HCT116 (cell line): ENCODE measurements around the gene ZC3H12A. TPM values are rescaled to one million over a fixed set of nuclear protein-coding genes. Genes with fewer than 3 reads are reported as not detected.

ENCODE experiments used
- ATAC-seq: fragments of 200-7000 bp; cut with Tn5 transposase; 2 replicates; pipeline ENCODE4 v1.9.1; 2020; ENCODE audit warnings: mild to moderate bottlenecking, moderate library complexity
- BruUV-seq: library from RNA; stranded (reverse); fragments of 400-500 nt; replicated peaks from 2 replicates; lab custom pipeline; 2021; lab: Mats Ljungman, UMichigan
- CTCF ChIA-PET: fragments of 300-600 bp; sonication (Branson Sonifier 250); formaldehyde crosslinking; loops from one replicate; lab custom pipeline; 2021; ENCODE audit warnings: antibody characterized with exemption; lab: Charles Lee
- POLR2A ChIA-PET: fragments of 300-600, 350-600 bp; sonication (Branson Sonifier 250); formaldehyde crosslinking; loops from one replicate; lab custom pipeline; 2021; ENCODE audit warnings: antibody characterized with exemption; lab: Charles Lee
- RAD21 ChIA-PET, 2 experiments: fragments of 300-600 bp; sonication (Branson Sonifier 250); formaldehyde crosslinking; loops; one replicate each; lab custom pipeline; 2023; ENCODE audit warnings: low total read pairs in 2 of 2; ENCODE audit not compliant: uncharacterized antibody in 2 of 2, unreplicated experiment in 2 of 2, low non-redundant PET in 1 of 2; lab: Charles Lee
- DNase-seq: peaks from one replicate; pipeline ENCODE4 v3.0.0-alpha.2; 2010; ENCODE audit warnings: low read depth, low spot score
- H2AFZ ChIP-seq: fragments of 200-600 bp; shearing (Covaris generic), sonication (generic); 2 replicates; pipeline ENCODE4 v1.6.1; 2017; ENCODE audit warnings: low read depth, mixed run types, mixed read lengths, antibody characterized with exemption, low read length; ENCODE audit not compliant: poor library complexity, severe bottlenecking
- H3K27ac ChIP-seq: 2 replicates; pipeline ENCODE4 v1.5.1; 2012; ENCODE audit warnings: low read depth, low read length
- H3K27me3 ChIP-seq: fragments of 200-600 bp; sonication (generic); 2 replicates; pipeline ENCODE4 v1.6.1; 2016; ENCODE audit warnings: mixed run types, low read length, mixed read lengths; ENCODE audit not compliant: insufficient read depth
- H3K36me3 ChIP-seq, 2 experiments: fragments of 200-500 bp in 1 of 2; fragments of 200-600 bp in 1 of 2; sonication (Bioruptor generic) in 1 of 2; sonication (generic) in 1 of 2; 2 replicates each; pipeline versions ENCODE4 v1.5.1 to v1.6.1; 2014 to 2016; ENCODE audit warnings: low read length in 2 of 2, inconsistent platforms in 1 of 2, mixed read lengths in 1 of 2, mixed run types in 1 of 2; ENCODE audit not compliant: insufficient read depth in 2 of 2, control insufficient read depth in 1 of 2
- H3K4me1 ChIP-seq, 2 experiments: fragments of 200-600 bp in 1 of 2; sonication (generic) in 1 of 2; 2 replicates each; pipeline versions ENCODE4 v1.5.1 to v1.6.1; 2012 to 2017; ENCODE audit warnings: low read length in 2 of 2, inconsistent platforms in 1 of 2, mild to moderate bottlenecking in 1 of 2, mixed read lengths in 1 of 2, mixed run types in 1 of 2, moderate library complexity in 1 of 2; ENCODE audit not compliant: insufficient read depth in 2 of 2, control insufficient read depth in 1 of 2
- H3K4me2 ChIP-seq: fragments of 200-600 bp; sonication (generic); 2 replicates; pipeline ENCODE4 v1.6.1; 2017; ENCODE audit warnings: mixed run types, low read length, mixed read lengths
- H3K4me3 ChIP-seq, 2 experiments: fragments of 200-600 bp in 1 of 2; sonication (generic) in 1 of 2; replicated peaks in 1 of 2; 2 replicates each; pipeline ENCODE4 v1.5.1; 2011 to 2016; ENCODE audit warnings: low read length in 2 of 2, control low read depth in 1 of 2, low read depth in 1 of 2, mild to moderate bottlenecking in 1 of 2, mixed read lengths in 1 of 2, mixed run types in 1 of 2
- H3K79me2 ChIP-seq: fragments of 200-600 bp; sonication (generic); 2 replicates; pipeline ENCODE4 v1.6.1; 2017; ENCODE audit warnings: mild to moderate bottlenecking, mixed run types, low read length, moderate library complexity, mixed read lengths; ENCODE audit not compliant: insufficient read depth
- H3K9ac ChIP-seq: fragments of 200-600 bp; sonication (generic); 2 replicates; pipeline ENCODE4 v1.6.1; 2016; ENCODE audit warnings: low read length, mixed read lengths
- H3K9me2 ChIP-seq: fragments of 200-600 bp; sonication (generic), shearing (Covaris generic); 2 replicates; pipeline ENCODE4 v1.6.1; 2017; ENCODE audit warnings: mixed run types, mild to moderate bottlenecking, moderate library complexity; ENCODE audit not compliant: insufficient read depth
- H3K9me3 ChIP-seq, 2 experiments: fragments of 200-500 bp in 1 of 2; fragments of 200-600 bp in 1 of 2; sonication (Bioruptor generic) in 1 of 2; sonication (generic) in 1 of 2; 2 replicates each; pipeline ENCODE4 v1.6.1; 2014 to 2017; ENCODE audit warnings: low read length in 2 of 2, mixed read lengths in 2 of 2, inconsistent platforms in 1 of 2, low read depth in 1 of 2, mild to moderate bottlenecking in 1 of 2, mixed run types in 1 of 2, moderate library complexity in 1 of 2; ENCODE audit not compliant: control insufficient read depth in 1 of 2, insufficient read depth in 1 of 2
- H4K20me1 ChIP-seq: fragments of 200-600 bp; sonication (generic), shearing (Covaris generic); 2 replicates; pipeline ENCODE4 v1.6.1; 2017; ENCODE audit warnings: mixed run types, mild to moderate bottlenecking, moderate library complexity; ENCODE audit not compliant: insufficient read depth
- ATF3 ChIP-seq: IDR thresholded peaks from 2 replicates; pipeline ENCODE4 v1.6.1; 2012
- CBX3 ChIP-seq: IDR thresholded peaks from 2 replicates; pipeline ENCODE4 v1.6.1; 2012; ENCODE audit warnings: low read depth
- CEBPB ChIP-seq: IDR thresholded peaks from 2 replicates; pipeline ENCODE4 v1.6.1; 2012; ENCODE audit warnings: low read depth
- EGR1 ChIP-seq: IDR thresholded peaks from 2 replicates; pipeline ENCODE4 v1.6.1; 2012; ENCODE audit warnings: low read depth
- ELF1 ChIP-seq: IDR thresholded peaks from 2 replicates; pipeline ENCODE4 v1.6.1; 2012; ENCODE audit warnings: low read depth, borderline replicate concordance
- EZH2 ChIP-seq: fragments of 200-600 bp; sonication (generic); IDR thresholded peaks from 2 replicates; pipeline ENCODE4 v1.6.1; 2017; ENCODE audit warnings: antibody characterized with exemption, mixed run types
- FOSL1 ChIP-seq: IDR thresholded peaks from 2 replicates; pipeline ENCODE4 v1.6.1; 2012; ENCODE audit warnings: low read depth
- JUND ChIP-seq: IDR thresholded peaks from 2 replicates; pipeline ENCODE4 v1.6.1; 2012
- POLR2A ChIP-seq: IDR thresholded peaks from 2 replicates; pipeline ENCODE4 v1.7.0; 2011; ENCODE audit warnings: borderline replicate concordance; ENCODE audit not compliant: insufficient read depth, insufficient read length; ENCODE audit errors: extremely low read depth
- POLR2AphosphoS5 ChIP-seq: IDR thresholded peaks from 2 replicates; pipeline ENCODE4 v1.6.1; 2011; ENCODE audit warnings: mild to moderate bottlenecking, low read depth, low read length, moderate library complexity
- RAD21 ChIP-seq: IDR thresholded peaks from 2 replicates; pipeline ENCODE4 v1.6.1; 2012; ENCODE audit warnings: low read depth, mild to moderate bottlenecking
- REST ChIP-seq: IDR thresholded peaks from 2 replicates; pipeline ENCODE4 v1.6.1; 2012; ENCODE audit warnings: low read depth
- SIN3A ChIP-seq: IDR thresholded peaks from 2 replicates; pipeline ENCODE4 v1.6.1; 2012; ENCODE audit warnings: low read depth
- SP1 ChIP-seq: IDR thresholded peaks from 2 replicates; pipeline ENCODE4 v1.6.1; 2012; ENCODE audit warnings: low read depth
- SRF ChIP-seq: IDR thresholded peaks from 2 replicates; pipeline ENCODE4 v1.6.1; 2012; ENCODE audit warnings: low read depth
- TCF7L2 ChIP-seq: IDR thresholded peaks from 2 replicates; pipeline ENCODE4 v1.7.0; 2011; ENCODE audit warnings: borderline replicate concordance, inconsistent platforms; ENCODE audit not compliant: insufficient read depth, insufficient read length; ENCODE audit errors: extremely low read depth
- YY1 ChIP-seq: IDR thresholded peaks from 2 replicates; pipeline ENCODE4 v1.6.1; 2011; ENCODE audit warnings: low read length, low read depth, moderate library complexity, mild to moderate bottlenecking; ENCODE audit not compliant: insufficient replicate concordance; ENCODE audit errors: extremely low read depth
- ZNF274 ChIP-seq: fragments of 200-500 bp; sonication (Bioruptor generic); IDR thresholded peaks from 2 replicates; pipeline ENCODE4 v1.6.1; 2014; ENCODE audit warnings: mild to moderate bottlenecking, low read depth, low read length, inconsistent platforms
- intact Hi-C: fragments of 100-400 bp; cut with micrococcal nuclease; formaldehyde crosslinking; loops from 2 replicates; pipeline ENCODE4 v1.10.0; 2022
- total RNA-seq: library from RNA; stranded (reverse); gene quantifications from one replicate; pipeline ENCODE4 v1.2.1, GENCODE V29; 2021; ENCODE audit not compliant: unreplicated experiment
- TF ChIP-seq, protein P1 (sequence below): IDR thresholded peaks from 2 replicates; pipeline ENCODE4 v1.6.1; 2012
- TF ChIP-seq, protein P2 (sequence below), 3 experiments: fragments of 200-600 bp in 1 of 3; sonication (generic) in 1 of 3; IDR thresholded peaks in 2 of 3; conservative IDR thresholded peaks in 1 of 3; 2 replicates each; pipeline ENCODE4 v1.5.1; 2012 to 2017; ENCODE audit warnings: low read depth in 2 of 3, low read length in 2 of 3, antibody characterized with exemption in 1 of 3, borderline replicate concordance in 1 of 3, control low read depth in 1 of 3, mild to moderate bottlenecking in 1 of 3, mixed read lengths in 1 of 3, mixed run types in 1 of 3, moderate library complexity in 1 of 3; ENCODE audit not compliant: insufficient read depth in 1 of 3

The ZC3H12A gene
- total RNA-seq, 1 experiment from 2014 or later, result 10.6 TPM

- peak overlapping the region; percentile 72 to 82 for H3K4me3 ChIP-seq
- H3K9me3 ChIP-seq, result no peaks in the 10 kb centered on the region
- peaks cover 12 to 20% of the 10 kb centered on the region in 2 experiments for H3K36me3 ChIP-seq
- ATAC-seq (peak; percentile 33), DNase-seq (no peak)
- H4K20me1 ChIP-seq, result no peaks in the 10 kb centered on the region
- H3K9me2 ChIP-seq, result no peaks in the 10 kb centered on the region
- H3K27ac ChIP-seq, result peak overlapping the region; percentile 31
- BruUV-seq, result TSS peak; percentile 45
- peak overlapping the region; percentile 85 for H3K4me2 ChIP-seq
- H2AFZ ChIP-seq, result no peak overlapping the region
- TF ChIP-seq EGR1 (no peak), SRF (no peak), ATF3 (no peak), ZNF274 (no peak), SP1 (no peak), CEBPB (no peak), YY1 (no peak), JUND (no peak), RAD21 (no peak), EZH2 (no peak), FOSL1 (no peak), SIN3A (no peak), CBX3 (no peak), POLR2A (no peak), ELF1 (no peak), POLR2AphosphoS5 (no peak), TCF7L2 (no peak), REST (no peak)
- TF ChIP-seq, protein P1, sequence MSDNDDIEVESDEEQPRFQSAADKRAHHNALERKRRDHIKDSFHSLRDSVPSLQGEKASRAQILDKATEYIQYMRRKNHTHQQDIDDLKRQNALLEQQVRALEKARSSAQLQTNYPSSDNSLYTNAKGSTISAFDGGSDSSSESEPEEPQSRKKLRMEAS, result no peak
- TF ChIP-seq, protein P2, sequence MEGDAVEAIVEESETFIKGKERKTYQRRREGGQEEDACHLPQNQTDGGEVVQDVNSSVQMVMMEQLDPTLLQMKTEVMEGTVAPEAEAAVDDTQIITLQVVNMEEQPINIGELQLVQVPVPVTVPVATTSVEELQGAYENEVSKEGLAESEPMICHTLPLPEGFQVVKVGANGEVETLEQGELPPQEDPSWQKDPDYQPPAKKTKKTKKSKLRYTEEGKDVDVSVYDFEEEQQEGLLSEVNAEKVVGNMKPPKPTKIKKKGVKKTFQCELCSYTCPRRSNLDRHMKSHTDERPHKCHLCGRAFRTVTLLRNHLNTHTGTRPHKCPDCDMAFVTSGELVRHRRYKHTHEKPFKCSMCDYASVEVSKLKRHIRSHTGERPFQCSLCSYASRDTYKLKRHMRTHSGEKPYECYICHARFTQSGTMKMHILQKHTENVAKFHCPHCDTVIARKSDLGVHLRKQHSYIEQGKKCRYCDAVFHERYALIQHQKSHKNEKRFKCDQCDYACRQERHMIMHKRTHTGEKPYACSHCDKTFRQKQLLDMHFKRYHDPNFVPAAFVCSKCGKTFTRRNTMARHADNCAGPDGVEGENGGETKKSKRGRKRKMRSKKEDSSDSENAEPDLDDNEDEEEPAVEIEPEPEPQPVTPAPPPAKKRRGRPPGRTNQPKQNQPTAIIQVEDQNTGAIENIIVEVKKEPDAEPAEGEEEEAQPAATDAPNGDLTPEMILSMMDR (IDR thresholded peaks at IDR 0.05 in 2 of 3, conservative IDR thresholded peaks at IDR 0.05 in 1 of 3; ENCODE audit: borderline replicate concordance in 1 of 3, insufficient read depth in 1 of 3, low read depth in 2 of 3, low read length in 2 of 3), result no peak
- peaks cover 23% of the 10 kb centered on the region for H3K79me2 ChIP-seq
- H3K4me1 ChIP-seq, result peaks cover 10 to 19% of the 10 kb centered on the region in 2 experiments; a peak in 3 of 4 replicates
- intact Hi-C loops, result no loop called here
- CTCF ChIA-PET, result interaction anchor here (0.7 to 1.8 kb wide), 10 partner anchors 8 to 176 kb away, joined by 3 to 10 read pairs (median 5); partner anchors contain the start of gene SNIP1
- no peaks in the 10 kb centered on the region for H3K27me3 ChIP-seq
- RAD21 ChIA-PET, result interaction anchor here in 1 of 2 experiments (0.6 kb wide), 1 partner anchor 354 kb away, joined by 4 read pairs; no protein-coding TSS in a partner anchor
- POLR2A ChIA-PET, result no interaction called here
- H3K9ac ChIP-seq, result peak overlapping the region; percentile 70
Observed at GRCh38 chr1:37513795-37514349, 39.5 kb downstream of the ZC3H12A start.
